HL-60 (cell line): ENCODE results near the gene TBC1D22A.

Experiments
- DNase-seq, 2 experiments: peaks; one replicate each; pipeline ENCODE4 v3.0.0-alpha.2; 2010 to 2020; ENCODE audit warnings: low read depth in 1 of 2, low spot score in 1 of 2
- H3K27ac ChIP-seq: fragments of 250-450 bp; sonication (Bioruptor Pico); replicated peaks from 2 replicates; pipeline ENCODE4 v1.5.1; 2020; ENCODE audit warnings: mild to moderate bottlenecking, moderate library complexity
- H3K27me3 ChIP-seq: fragments of 250-450 bp; sonication (Bioruptor Pico); 2 replicates; pipeline ENCODE4 v1.5.1; 2021; ENCODE audit warnings: mild to moderate bottlenecking, moderate library complexity; ENCODE audit not compliant: insufficient read depth, poor library complexity, severe bottlenecking
- H3K4me3 ChIP-seq: replicated peaks from 2 replicates; pipeline ENCODE4 v1.5.1; 2011; ENCODE audit warnings: mild to moderate bottlenecking, control low read depth, low read length; ENCODE audit not compliant: insufficient read depth
- CTCF ChIP-seq: IDR thresholded peaks from one replicate; pipeline ENCODE4 v1.5.1; 2011; ENCODE audit warnings: low read length, control low read depth, inconsistent platforms; ENCODE audit not compliant: insufficient read depth
- GABPA ChIP-seq: IDR thresholded peaks from 2 replicates; pipeline ENCODE4 v1.6.1; 2012; ENCODE audit warnings: low read depth
- POLR2AphosphoS5 ChIP-seq: IDR thresholded peaks from 2 replicates; pipeline ENCODE4 v1.6.1; 2012; ENCODE audit warnings: low read depth
- SPI1 ChIP-seq: IDR thresholded peaks from 2 replicates; pipeline ENCODE4 v1.6.1; 2012; ENCODE audit warnings: low read depth, mild to moderate bottlenecking, borderline replicate concordance
- TF ChIP-seq, protein P1 (sequence below): IDR thresholded peaks from 2 replicates; pipeline ENCODE4 v1.6.1; 2012; ENCODE audit warnings: low read depth; ENCODE audit not compliant: insufficient replicate concordance

TBC1D22A gene

DNA sequence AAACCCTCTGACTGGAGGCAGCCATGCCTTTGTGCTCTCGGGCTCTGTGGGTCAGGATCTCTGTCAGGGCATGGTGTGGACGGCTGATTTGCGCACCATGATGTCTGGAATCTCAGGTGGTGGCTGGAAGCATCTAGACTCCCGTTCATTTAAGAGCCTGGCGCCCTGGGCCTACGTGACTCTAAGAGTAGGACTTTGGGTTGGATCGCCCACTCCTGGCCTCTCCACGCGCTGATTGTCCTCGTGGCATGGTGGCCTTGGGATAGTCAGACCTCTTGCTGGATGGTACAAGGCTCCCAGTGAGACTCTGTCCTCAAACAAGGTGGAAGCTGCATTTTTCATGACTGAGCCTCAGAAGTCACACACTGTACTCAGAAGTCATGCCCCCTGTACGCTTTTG lies 224.3 kb downstream of the TBC1D22A start:
- TF ChIP-seq POLR2AphosphoS5 (no peak), CTCF (no peak), SPI1 (no peak), GABPA (no peak)
- TF ChIP-seq, protein P1, sequence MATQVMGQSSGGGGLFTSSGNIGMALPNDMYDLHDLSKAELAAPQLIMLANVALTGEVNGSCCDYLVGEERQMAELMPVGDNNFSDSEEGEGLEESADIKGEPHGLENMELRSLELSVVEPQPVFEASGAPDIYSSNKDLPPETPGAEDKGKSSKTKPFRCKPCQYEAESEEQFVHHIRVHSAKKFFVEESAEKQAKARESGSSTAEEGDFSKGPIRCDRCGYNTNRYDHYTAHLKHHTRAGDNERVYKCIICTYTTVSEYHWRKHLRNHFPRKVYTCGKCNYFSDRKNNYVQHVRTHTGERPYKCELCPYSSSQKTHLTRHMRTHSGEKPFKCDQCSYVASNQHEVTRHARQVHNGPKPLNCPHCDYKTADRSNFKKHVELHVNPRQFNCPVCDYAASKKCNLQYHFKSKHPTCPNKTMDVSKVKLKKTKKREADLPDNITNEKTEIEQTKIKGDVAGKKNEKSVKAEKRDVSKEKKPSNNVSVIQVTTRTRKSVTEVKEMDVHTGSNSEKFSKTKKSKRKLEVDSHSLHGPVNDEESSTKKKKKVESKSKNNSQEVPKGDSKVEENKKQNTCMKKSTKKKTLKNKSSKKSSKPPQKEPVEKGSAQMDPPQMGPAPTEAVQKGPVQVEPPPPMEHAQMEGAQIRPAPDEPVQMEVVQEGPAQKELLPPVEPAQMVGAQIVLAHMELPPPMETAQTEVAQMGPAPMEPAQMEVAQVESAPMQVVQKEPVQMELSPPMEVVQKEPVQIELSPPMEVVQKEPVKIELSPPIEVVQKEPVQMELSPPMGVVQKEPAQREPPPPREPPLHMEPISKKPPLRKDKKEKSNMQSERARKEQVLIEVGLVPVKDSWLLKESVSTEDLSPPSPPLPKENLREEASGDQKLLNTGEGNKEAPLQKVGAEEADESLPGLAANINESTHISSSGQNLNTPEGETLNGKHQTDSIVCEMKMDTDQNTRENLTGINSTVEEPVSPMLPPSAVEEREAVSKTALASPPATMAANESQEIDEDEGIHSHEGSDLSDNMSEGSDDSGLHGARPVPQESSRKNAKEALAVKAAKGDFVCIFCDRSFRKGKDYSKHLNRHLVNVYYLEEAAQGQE = no peak
- Histone ChIP-seq H3K27me3 (no peaks in the 10 kb centered on the region), H3K27ac (no peak overlapping the region), H3K4me3 (no peak overlapping the region)
- DNase-seq = no peak

DNA sequence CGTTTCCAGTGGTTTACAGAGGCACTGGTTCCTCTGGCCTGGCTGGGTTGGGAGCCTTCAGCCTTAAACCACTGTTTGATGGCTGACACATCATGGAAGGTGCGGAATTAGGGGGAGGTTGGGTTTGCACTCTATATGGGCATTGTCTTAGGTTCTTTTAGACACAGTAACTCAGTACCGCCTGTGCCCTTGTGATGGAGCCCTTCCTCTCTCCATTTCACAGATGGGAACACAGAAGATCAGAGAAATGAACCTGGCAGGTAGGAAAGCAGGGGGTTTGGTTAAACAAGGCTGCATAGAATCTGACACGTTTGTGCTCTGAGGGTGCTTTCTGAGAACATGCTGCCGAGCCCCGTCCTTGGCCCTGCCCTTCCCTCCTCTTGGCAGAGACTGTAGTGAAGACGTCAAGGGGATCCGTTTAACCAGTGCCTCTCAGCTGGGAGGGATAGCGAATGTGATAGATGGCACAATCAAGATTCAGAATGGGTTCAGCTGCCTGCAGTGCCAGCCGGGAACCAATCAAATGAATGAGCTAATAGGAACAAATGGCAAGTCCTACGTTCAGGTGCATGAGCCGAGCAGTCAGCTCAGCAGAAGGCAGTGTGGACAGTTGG lies 228.6 kb downstream of the TBC1D22A start:
- no peak for TF ChIP-seq GABPA
- no peak for TF ChIP-seq SPI1
- TF ChIP-seq, protein P1 = no peak
- no peak for TF ChIP-seq POLR2AphosphoS5
- TF ChIP-seq CTCF = no peak
- no peaks in the 10 kb centered on the region for H3K27me3 ChIP-seq
- DNase-seq = no peak
- H3K27ac ChIP-seq = no peak overlapping the region
- H3K4me3 ChIP-seq = no peak overlapping the region

DNA sequence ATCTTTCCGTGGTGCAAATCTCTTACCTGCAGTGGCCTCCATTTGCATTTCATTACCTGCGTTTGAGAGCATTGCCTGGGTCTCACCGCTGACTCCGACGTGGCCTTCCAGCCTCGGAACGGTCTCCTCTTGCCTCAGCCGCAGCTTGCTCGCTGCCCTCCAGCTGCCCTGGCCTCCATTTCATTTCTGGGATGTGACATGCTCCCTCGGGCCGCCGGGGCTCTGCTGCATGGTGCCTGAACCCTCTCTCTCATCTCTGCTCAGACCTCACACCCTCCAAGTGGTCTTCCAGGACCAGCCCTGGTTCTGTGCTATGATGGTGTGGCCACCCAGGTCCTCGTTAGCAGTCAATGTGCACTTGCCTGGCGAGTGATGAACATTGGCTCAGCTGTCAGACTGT lies 229.2 kb downstream of the TBC1D22A start:
- no peak for DNase-seq
- H3K27ac ChIP-seq = no peak overlapping the region

More for the DNA sequence above, 229.2 kb downstream of the TBC1D22A start:
- H3K27me3 ChIP-seq = no peaks in the 10 kb centered on the region
- no peak for TF ChIP-seq SPI1
- TF ChIP-seq, protein P1 = no peak
- no peak for TF ChIP-seq POLR2AphosphoS5
- no peak for TF ChIP-seq CTCF
- no peak for TF ChIP-seq GABPA
- H3K4me3 ChIP-seq = no peak overlapping the region
